Superior temporal gyrus (tissue), 1 donor: ENCODE measurements around the gene ANKRD9.
A peak's percentile ranks its signal among the peaks of the same experiment; 100 is the strongest.

Experiments used
- DNase-seq: peaks from one replicate; pipeline ENCODE4 v3.0.0-alpha.2; 2016; ENCODE audit errors: extremely low spot score

ANKRD9 gene

GRCh38 chr14:102513899-102514772 lies 4.6 kb upstream of the ANKRD9 start:
- no peak for DNase-seq

GRCh38 chr14:102512793-102513300 lies 3.3 kb upstream of the ANKRD9 start:
- no peak for DNase-seq

- DNase-seq, result no peak
Observed at GRCh38 chr14:102511538-102511937, 2.0 kb upstream of the ANKRD9 start.

- no peak for DNase-seq
Observed at GRCh38 chr14:102510616-102511520, 1.3 kb upstream of the ANKRD9 start.

GRCh38 chr14:102508774-102509745 lies 516 bp downstream of the ANKRD9 start:
- DNase-seq, result no peak

GRCh38 chr14:102508410-102508773 lies 1.2 kb downstream of the ANKRD9 start:
- no peak for DNase-seq

- DNase-seq, result no peak
Observed at GRCh38 chr14:102507857-102508312, 1.7 kb downstream of the ANKRD9 start.

GRCh38 chr14:102507081-102507856 lies 2.3 kb downstream of the ANKRD9 start:
- DNase-seq, result no peak

- no peak for DNase-seq
Observed at GRCh38 chr14:102506626-102506925, 3.0 kb downstream of the ANKRD9 start.

GRCh38 chr14:102505775-102506625 lies 3.6 kb downstream of the ANKRD9 start:
- DNase-seq, result no peak

GRCh38 chr14:102505000-102505619 lies 4.5 kb downstream of the ANKRD9 start:
- no peak for DNase-seq

GRCh38 chr14:102504328-102504999 lies 5.1 kb downstream of the ANKRD9 start:
- no peak for DNase-seq

- no peak for DNase-seq
Observed at GRCh38 chr14:102503641-102504327, 5.8 kb downstream of the ANKRD9 start.

GRCh38 chr14:102502571-102502970 lies 7.0 kb downstream of the ANKRD9 start:
- no peak for DNase-seq

- no peak for DNase-seq
Observed at GRCh38 chr14:102501751-102502315, 7.7 kb downstream of the ANKRD9 start.

GRCh38 chr14:102500713-102501112 lies 8.9 kb downstream of the ANKRD9 start:
- DNase-seq, result no peak

- peak; percentile 29 for DNase-seq
Observed at GRCh38 chr14:102500158-102500662, 9.4 kb downstream of the ANKRD9 start.
